Measurements from ENCODE around the gene TBCB. TPM values are rescaled to one million over a fixed set of nuclear protein-coding genes. Genes with fewer than 3 reads are reported as not detected.

Gene TBCB
- total RNA-seq, 1 experiment from 2014 or later = 122 TPM

- Mint-ChIP-seq H3K9me3 (ENCODE audit: unreplicated experiment) (no peaks in the 10 kb centered on the region), H3K27me3 (ENCODE audit: insufficient read depth, unreplicated experiment) (no peaks in the 10 kb centered on the region), H3K27ac (ENCODE audit: low read depth, unreplicated experiment) (peak overlapping the region; percentile 87), H3K4me3 (ENCODE audit: unreplicated experiment) (peak overlapping the region; percentile 54), H3K4me1 (ENCODE audit: insufficient read depth, unreplicated experiment) (peaks cover 36% of the 10 kb centered on the region), H3K36me3 (ENCODE audit: insufficient read depth, unreplicated experiment) (peaks cover 14% of the 10 kb centered on the region)
- POLR2A ChIA-PET = interaction anchor here (0.6 to 3.1 kb wide), 11 partner anchors 9 to 713 kb away, joined by 3 to 44 read pairs (median 9); partner anchors contain the start of genes POLR2I, PSENEN, TBCB and U2AF1L4
- DNase-seq (ENCODE audit: unreplicated experiment) = peak; percentile 98
- intact Hi-C loops (cut with micrococcal nuclease) = loop anchor here (2.0 kb wide), 1 partner anchor 22 kb away; the partner anchor contains the start of genes POLR2I and TBCB
- CTCF ChIA-PET = interaction anchor here (0.8 to 2.7 kb wide), 6 partner anchors 10 to 37 kb away, joined by 3 to 27 read pairs (median 3); no protein-coding TSS in a partner anchor
- no TSS peak for BruUV-seq (replicated peaks)
- no peak for TF ChIP-seq CTCF (IDR thresholded peaks at IDR 0.05; ENCODE audit: unreplicated experiment)
Observed at GRCh38 chr19:36136964-36137686, 21.9 kb downstream of the TBCB start.

GRCh38 chr19:36139120-36139472 lies 23.8 kb downstream of the TBCB start:
- no peak for TF ChIP-seq CTCF (IDR thresholded peaks at IDR 0.05; ENCODE audit: unreplicated experiment)
- peaks cover 38% of the 10 kb centered on the region for H3K4me1 Mint-ChIP-seq (ENCODE audit: insufficient read depth, unreplicated experiment)
- H3K9me3 Mint-ChIP-seq (ENCODE audit: unreplicated experiment) = no peaks in the 10 kb centered on the region
- no peak for DNase-seq (ENCODE audit: unreplicated experiment)
- peak overlapping the region; percentile 97 for H3K4me3 Mint-ChIP-seq (ENCODE audit: unreplicated experiment)
- peaks cover 30% of the 10 kb centered on the region for H3K36me3 Mint-ChIP-seq (ENCODE audit: insufficient read depth, unreplicated experiment)
- H3K27me3 Mint-ChIP-seq (ENCODE audit: insufficient read depth, unreplicated experiment) = no peaks in the 10 kb centered on the region
- CTCF ChIA-PET = no interaction called here
- no TSS peak for BruUV-seq (replicated peaks)
- H3K27ac Mint-ChIP-seq (ENCODE audit: low read depth, unreplicated experiment) = no peak overlapping the region
- intact Hi-C loops (cut with micrococcal nuclease) = loop anchor here (1.0 kb wide), 1 partner anchor 12 kb away; no protein-coding TSS in a partner anchor
- POLR2A ChIA-PET = interaction anchor here (1.0 to 2.3 kb wide), 10 partner anchors 8 to 85 kb away, joined by 3 to 40 read pairs (median 9); partner anchors contain the start of genes POLR2I, TBCB, THAP8 and ZNF146

- TF ChIP-seq CTCF (IDR thresholded peaks at IDR 0.05; ENCODE audit: unreplicated experiment) = no peak
- peaks cover 30% of the 10 kb centered on the region for H3K36me3 Mint-ChIP-seq (ENCODE audit: insufficient read depth, unreplicated experiment)
- no peaks in the 10 kb centered on the region for H3K27me3 Mint-ChIP-seq (ENCODE audit: insufficient read depth, unreplicated experiment)
- intact Hi-C loops (cut with micrococcal nuclease) = loop anchor here (1.0 kb wide), 1 partner anchor 12 kb away; no protein-coding TSS in a partner anchor
- no peaks in the 10 kb centered on the region for H3K9me3 Mint-ChIP-seq (ENCODE audit: unreplicated experiment)
- H3K27ac Mint-ChIP-seq (ENCODE audit: low read depth, unreplicated experiment) = peak within 1 kb of the TSS; percentile 97
- peak within 1 kb of the TSS; percentile 97 for H3K4me3 Mint-ChIP-seq (ENCODE audit: unreplicated experiment)
- peaks cover 38% of the 10 kb centered on the region for H3K4me1 Mint-ChIP-seq (ENCODE audit: insufficient read depth, unreplicated experiment)
- ChIA-PET POLR2A (interaction anchor here (0.7 to 2.3 kb wide), 12 partner anchors 9 to 93 kb away, joined by 3 to 40 read pairs (median 8); partner anchors contain the start of genes POLR2I, TBCB, THAP8 and ZNF146), CTCF (interaction anchor here (0.7 kb wide), 2 partner anchors 34 to 1378 kb away, joined by 3 read pairs; no protein-coding TSS in a partner anchor)
- peak; percentile 97 for DNase-seq (ENCODE audit: unreplicated experiment)
- BruUV-seq (replicated peaks) = no TSS peak
Observed at GRCh38 chr19:36139473-36140303, 24.4 kb downstream of the TBCB start, which contains the start of gene CAPNS1. TSS of gene CAPNS1 (plus strand) at chr19:36140066. CDS start at chr19:36141012, 946 bp downstream.
